Measurements from ENCODE around the gene TRA2A.

- TF ChIP-seq CTCF (IDR thresholded peaks at IDR 0.05): no peak
- TF ChIP-seq POLR2A (IDR thresholded peaks at IDR 0.05): no peak
Observed at GRCh38 chr7:23558303-23558702, 26.5 kb upstream of the TRA2A start.

Measured in heart left ventricle (tissue), 13 donors.